RPMI8226 (cell line): ENCODE measurements around the gene VAV1.

Experiments used
- DNase-seq: peaks from one replicate; pipeline ENCODE4 v3.0.0-alpha.2; 2015

Gene VAV1

DNA sequence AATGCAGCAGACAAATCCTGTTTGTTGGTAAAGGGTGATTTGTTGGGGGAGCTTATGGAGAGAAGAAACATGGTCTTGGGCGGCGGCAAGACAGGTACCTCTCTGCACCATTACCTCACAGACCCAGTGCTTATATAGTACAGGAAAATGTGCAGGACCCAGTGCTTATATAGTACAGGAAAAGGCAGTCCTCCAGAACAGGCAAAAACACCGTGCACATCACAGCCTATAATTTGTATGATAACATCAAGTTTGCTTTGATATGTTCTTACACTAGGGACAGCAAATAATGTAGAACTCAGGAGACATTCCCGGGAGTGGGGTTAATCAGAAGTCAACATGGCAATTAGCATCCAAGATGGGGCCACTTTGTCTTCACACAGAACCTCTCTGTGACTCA, 20.9 kb downstream of the VAV1 start:
- no peak for DNase-seq

DNA sequence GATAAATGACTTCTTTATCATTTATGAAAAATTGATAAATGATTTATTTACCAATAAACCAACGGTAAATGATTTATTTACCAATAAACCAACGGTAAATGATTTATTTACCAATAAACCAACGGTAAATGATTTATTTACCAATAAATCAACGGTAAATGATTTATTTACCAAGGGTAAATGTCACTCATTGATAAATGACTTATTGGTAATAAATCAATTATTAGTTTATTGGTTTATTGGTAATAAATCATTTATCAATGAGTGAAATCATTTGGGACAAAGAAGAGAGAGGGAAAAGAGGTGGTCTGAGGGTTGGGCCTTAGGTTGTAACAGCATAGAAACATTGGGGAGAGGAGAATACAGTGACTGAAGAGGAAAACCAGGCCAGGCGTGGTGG, 21.5 kb downstream of the VAV1 start:
- no peak for DNase-seq

DNA sequence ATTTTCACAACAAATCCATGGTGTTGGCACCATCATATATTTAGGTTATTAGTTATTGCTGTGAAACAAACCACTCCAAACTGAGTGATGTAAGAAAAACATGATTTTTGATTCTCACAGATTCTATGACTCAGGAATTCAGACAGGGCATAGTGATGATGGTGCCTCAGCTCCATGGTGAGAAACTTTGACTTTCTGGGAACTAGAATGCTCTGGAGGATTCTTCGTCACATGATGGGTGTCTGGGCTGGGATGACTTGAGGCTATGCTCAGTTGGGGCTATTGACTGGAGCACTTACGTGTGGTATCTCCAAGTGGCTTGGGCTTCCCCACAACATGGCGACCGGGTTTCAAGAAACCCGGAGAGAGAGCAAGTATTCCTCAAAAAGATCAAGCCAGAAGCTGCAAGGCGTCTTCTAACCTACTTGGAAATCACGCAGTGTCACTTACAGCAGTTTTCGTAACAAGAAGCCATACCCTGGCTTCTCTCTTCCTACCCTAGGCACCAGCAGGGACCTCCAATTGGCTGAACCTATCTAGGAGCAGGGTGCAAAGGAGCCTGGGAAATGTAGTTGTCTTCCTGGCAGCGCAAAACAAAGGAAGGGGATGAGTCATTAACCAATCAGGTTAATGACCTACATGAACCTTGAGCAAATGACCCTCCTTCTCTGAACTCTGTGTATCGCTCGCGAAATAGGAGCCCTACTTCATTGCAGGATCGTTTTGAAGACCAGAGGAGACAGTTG, 22.4 kb downstream of the VAV1 start:
- no peak for DNase-seq

DNA sequence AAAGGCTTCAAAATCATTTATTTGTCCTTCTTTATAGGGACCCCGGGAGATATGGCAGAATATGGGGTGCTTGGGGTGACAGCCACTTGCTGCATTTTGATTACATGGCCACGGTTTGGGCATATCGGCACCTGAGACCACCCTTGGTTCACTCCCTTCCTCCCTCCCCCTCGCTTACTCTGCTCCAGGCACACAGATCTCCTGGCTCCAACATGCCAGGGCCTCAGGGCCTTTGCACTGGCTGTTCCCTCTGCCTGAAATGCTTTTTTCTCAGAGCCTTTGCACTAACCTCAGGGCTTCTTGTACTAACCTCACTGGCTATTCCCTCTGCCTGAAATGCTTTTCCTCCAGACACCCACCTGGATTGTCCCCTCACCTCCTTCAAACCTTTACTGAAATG, 23.8 kb downstream of the VAV1 start:
- DNase-seq = no peak

DNA sequence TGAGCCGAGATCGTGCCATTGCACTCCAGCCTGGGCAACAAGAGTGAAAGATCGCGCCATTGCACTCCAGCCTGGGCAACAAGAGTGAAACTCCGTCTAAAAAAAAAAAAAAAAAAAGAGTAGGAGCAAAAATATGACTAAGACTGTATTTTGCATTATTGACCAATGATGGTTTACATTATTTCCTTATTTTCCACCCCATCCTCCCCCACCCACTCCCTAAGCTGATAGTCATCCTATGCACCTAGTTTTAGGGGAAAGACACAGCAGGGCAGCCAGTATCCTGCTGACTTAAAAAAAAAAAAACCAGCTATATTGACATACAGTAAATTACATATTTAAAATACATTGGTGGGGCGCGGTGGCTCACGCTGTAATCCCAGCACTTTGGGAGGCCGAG, 25.1 kb downstream of the VAV1 start:
- DNase-seq = no peak

DNA sequence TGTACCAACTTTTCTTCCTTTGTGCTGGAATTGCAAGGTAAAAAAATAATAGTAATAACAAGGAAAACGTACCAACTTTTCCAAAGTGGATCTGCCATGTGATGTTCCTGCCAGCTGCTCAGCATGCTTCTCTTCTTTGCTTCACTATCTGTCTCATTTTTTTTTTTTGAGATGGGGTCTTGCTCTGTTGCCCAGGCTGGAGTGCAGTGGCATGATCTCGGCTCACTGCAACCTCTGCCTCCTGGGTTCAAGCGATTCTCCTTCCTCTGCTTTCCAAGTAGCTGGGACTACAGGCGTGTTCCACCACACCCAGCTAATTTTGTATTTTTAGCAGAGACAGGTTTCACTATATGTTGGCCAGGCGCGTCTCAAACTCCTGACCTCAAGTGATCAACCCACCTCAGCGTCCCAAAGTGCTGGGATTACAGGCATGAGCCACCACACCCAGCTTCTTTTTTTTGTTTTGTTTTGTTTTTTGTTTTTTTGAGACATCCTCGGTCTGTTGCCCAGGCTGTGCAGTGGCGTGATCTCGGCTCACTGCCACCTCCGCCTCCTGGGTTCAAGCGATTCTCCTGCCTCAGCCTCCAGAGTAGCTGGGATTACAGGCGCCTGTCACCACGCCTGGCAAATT, 27.8 kb downstream of the VAV1 start:
- peak; percentile 12 for DNase-seq

DNA sequence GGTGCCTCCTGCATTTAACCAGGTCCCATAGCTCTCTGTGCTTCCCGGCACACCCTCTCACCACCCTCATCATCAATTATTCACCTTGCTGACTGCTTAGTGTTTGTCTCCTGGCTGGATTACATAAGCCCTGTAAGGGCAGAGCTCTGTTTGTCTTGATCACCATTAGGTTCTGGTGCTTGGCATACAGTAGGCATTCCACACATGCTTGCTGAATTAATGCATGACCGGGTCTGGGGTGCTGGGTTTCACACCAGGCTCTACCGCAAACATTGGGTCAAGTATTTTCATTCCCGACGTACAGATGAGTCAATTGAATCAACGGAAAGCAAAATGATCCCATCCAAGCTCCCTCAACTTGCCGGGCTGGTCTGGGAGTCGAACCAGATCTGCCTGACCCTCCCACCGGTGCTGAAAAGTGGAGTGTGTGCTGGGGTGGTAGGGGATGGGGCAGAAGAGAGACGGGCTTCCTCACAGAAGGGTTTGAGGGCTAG, 28.5 kb downstream of the VAV1 start:
- peak; percentile 6 for DNase-seq

DNA sequence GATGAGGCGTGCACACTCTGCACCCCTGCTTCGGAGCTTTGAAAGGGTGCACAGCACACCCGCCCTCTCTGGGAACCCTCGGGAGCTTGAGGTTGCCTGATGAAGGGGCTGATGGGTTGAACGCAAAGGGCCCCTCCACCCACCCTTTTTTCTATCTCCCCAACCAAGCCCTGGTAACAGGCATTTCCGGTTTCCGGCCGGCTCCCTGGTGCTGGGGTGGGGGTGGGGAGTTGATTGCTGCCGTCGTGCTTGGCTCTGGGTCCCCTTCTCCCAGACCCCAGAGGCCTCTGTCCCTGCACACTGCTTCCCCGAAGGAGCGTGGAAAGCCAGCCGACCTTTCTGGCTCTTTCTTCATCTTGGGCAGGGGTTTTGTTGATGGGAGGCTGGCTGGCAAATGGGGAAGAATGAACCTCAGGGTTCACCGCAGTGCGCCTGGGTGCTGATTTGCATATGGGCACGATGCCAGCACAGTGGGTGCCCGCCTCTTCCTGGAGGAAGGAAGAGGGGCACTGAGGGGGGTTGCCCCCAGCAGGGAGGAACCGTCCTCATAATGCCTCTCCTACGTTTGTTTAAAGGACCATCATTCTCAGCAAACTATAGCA, 29.1 kb downstream of the VAV1 start:
- peak; percentile 93 for DNase-seq

DNA sequence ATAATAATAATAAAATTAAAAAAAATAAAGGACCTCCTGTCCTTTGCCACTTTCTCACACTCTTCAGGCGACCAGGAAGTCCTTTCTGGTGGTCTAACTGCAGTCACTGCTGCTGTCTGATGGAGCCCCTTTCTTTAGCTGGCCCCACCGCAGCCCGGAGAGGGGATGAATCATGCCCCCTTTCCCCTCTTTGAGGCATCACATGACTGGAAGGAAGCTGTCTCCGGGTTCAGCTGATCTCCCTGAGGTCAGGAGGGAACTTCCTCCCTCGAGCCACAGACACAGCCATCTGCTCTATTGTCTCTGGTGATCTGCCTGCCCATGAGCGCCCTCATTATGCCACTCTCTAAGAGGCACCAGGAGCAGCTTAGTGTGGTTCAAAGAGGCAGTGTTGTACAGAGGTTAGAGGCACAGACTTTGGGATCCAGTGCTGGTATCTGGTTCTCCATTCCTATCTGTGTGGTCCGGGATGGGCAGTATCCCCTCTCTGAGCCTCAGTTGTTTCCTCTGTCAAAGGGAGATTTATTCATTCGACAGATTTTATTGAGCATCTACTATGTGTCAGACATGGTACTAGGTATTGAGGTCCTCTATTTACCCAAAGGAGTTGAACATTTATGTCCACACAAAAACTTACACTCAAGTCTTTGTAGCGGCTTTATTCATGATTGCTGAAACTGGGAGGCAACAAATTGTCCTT, 30.0 kb downstream of the VAV1 start:
- DNase-seq = peak; percentile 90

DNA sequence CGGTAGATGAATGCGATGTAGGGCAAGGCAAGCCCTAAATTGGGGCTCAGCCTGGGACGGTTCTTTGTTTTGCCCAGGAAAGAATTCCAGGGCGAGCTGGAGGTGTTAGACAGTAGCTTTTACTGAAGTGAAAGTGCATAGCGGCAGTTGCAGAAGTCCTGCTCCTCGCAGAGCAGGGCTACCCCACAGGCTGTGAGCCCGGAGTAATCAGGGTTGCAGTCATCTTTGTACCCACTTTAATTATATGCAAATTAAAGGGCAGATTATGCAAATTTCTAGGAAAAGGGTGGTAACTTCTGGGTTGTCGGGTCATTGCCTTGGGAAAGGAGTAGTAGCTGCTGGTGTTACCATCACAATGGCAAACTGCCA, 30.5 kb downstream of the VAV1 start:
- DNase-seq = peak; percentile 62

DNA sequence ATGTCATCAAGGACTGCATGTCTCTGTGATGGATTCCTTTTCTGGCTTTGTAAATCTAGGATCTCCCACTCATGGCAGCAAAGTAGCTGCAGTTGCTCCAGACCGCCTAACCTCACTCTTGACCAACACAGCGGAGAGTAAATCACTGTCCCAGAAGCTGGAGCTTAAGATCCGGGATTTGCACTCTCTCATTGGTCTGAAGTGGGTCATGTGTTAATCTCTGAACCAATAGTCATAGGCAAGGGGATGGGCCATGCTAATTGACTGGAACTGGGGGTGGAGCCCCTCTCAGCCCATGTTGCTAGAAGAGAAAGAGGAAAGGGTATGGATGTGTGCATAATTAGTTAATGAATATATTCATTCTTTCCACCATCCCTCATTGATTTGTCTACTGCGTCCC, 34.0 kb downstream of the VAV1 start:
- no peak for DNase-seq

DNA sequence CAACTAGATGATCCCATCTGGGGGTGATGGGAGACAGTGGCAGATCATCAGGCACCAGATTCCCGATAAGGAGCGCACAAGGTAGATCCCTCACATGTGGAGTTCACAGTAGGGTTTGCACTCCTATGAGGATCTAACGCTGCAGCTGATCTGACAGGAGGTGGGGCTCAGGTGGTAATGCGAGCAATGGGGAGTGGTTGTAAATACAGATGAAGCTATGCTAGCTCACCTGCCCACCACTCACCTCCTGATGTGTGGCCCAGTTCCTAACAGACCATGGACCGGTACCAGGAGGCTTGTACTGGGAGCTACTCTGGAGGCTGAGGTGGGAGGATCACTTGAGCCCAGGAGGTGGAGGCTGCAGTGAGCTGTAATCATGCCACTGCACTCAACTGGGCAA, 34.8 kb downstream of the VAV1 start:
- DNase-seq = no peak

DNA sequence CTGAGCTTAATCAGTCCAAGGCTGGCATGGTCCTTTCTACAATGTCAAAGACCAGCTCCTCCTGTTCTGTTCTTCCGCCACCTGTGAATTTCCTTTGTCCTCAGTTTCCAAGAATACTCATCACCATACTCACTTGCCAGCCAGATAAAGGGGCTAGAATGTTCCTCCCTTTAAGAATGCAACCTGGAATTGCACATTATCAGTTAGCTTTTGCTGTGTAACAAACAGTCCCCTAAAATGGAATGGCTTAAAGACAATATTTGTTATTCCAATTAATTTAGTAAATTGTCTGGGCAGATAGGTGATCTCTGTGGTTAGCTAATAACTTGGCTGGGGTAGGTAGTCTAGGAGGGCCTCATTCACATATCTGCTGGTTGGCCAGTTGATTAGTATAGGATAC, 36.0 kb downstream of the VAV1 start:
- DNase-seq = no peak

DNA sequence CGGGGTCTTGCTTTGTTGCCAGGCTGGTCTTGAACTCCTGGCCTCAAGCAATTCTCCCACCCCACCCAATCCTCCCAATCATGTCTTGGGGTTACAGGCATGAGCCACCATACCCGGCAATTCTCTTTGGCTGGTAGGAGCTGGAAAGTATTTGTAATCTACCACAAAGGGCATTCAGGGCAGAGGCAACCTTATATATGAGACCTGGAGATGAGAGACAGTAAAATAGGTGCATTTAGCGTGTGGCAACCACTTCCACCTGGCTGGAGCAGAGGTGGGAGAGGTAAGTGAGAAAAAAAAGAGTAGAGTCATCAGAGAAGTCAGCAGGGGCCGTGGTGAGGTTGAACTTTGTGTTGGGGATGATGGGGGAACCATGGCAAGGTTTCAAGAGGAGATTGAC, 36.8 kb downstream of the VAV1 start:
- DNase-seq = no peak

DNA sequence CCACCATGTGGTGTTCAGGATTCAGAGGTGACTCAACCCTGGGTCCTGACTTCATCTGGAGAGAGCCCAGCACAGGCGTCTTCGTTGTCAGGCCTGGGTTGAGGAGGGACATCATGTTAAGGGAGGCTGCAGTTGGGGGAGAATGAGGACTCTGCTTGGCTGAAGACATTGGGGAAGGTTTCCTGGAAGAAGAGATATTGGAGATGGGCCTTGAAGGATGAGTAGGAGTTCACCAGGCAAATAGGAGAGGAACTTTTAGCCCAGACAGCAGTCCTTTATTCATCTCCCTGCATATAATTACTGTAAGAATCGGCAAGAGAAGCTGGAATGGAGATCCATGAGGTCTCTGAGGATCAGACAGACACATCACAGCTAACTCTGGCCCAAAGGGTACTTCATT, 38.9 kb downstream of the VAV1 start:
- no peak for DNase-seq

DNA sequence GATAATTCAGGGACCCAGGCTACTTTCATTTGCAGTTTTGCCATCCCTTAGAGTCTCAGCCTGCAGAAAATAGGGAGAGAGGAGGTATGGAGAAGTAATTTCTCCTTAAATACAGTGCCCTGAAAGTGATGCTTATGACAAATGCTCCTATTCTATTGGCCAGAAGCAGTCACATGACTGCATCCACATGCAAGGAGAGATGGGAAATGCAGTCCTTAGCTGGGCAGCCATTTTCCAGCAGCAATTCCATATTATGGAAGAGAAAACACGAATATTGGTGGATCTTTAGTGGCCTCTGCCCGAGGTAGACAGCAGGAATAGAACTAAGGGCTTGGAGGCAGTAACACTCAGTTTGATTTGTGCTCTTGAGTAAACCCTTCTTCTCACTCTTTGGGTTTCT, 39.4 kb downstream of the VAV1 start:
- DNase-seq = peak; percentile 17

DNA sequence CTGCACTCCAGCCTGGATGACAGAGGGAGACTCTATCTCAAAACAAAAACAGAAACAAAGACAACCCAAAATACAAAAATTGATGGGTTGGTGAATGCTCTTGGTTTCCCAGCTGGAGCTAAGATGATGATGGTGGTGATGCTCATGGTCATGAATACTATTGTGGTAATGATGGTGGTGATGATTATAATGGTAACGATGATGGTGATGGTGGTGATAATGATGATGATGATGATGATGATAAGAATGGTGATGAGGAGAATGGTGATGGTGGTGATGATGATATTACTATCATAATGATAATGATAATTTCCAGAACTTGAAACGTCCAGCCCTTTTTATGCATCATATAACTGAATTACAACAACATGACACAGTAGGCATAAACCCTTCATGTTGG, 40.1 kb downstream of the VAV1 start:
- no peak for DNase-seq

DNA sequence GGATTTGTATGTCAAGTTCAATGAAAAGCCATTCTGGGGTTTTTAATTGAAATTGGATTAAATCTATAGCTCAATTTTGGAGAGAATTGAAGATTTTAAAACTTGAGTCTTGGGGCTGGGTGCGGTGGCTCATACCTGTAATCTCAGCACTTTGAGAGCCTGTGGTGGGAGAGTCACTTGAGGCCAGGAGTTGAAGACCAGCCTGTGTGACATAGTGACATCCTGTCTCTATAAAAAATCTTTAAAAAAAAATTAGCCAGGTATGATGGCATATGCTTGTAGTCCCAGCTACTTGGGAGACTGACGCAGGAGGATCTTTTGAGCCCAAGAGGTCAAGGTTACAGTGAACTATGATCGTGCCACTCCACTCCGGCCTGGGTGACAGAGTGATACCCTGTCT, 41.2 kb downstream of the VAV1 start:
- DNase-seq = no peak

DNA sequence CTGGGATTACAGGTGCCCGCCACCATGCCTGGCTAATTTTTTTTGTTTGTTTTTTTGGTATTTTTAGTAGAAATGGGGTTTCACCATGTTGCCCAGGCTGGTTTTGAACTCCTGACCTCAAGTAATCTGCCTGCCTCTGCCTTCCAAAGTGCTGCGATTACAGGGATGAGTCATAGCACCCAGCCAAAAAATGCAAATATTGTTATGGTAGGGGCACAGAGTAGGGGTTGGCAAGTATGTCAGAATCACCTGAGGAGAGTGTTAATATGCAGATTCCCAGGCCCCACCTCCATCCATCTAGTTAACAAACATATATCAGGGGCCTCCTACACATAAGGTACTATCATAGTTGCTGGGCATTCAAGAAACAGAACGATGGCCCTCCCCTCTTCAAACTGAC, 44.7 kb downstream of the VAV1 start:
- DNase-seq = no peak

DNA sequence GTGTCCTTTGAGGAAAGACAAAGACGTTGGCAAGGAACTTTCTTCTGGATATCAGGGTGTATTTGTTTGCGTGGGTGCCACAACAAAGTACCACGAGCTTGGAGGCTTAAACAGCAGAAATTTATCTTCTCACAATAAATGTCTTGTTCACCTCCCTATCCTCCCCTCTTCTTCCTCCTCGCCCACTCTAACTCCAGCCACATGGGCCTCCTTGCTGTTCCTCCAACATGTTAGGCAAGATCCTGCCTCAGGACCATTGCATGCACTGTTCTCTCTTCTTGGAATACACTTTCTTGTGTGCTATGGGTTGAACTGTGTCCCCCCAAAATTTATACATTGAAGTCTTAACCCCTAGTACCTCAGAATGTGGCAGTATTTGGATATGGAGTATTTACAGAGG, 45.7 kb downstream of the VAV1 start:
- no peak for DNase-seq

DNA sequence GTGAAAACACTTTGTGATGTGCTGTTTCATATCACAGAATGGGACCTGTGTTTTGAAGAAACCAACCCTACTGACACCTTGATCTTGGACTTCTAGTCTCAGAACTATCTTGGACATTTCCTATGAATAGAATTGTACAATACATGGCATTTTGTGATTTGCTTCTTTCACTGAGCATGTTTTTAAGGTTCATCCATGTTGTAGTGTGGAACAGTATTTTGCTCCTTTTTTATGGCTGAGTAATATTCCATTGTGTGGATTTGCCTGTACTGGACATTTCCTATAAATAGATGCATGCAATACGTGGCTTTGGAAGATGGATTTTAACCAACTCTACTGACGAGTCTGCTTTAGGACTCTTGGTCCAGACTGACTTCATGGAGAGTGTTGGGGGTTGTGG, 46.8 kb downstream of the VAV1 start:
- no peak for DNase-seq

DNA sequence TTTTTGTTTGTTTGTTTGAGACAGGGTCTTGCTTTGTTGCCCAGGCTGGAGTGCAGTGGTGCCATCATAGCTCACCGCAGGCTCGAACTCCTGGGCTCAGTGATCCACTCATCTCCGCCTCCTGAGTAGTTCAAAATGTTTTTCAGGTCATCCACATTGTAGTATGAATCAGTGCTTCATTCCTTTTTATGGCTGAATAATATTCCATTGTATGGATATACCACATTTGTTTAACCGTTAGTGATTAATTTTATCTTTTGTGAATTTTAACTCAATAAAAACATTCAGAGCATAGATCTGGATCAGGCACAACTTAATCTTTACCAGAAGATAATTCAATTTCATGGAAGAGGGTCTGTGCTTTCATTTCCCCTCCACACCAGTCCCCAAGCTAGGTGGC, 47.7 kb downstream of the VAV1 start:
- no peak for DNase-seq

DNA sequence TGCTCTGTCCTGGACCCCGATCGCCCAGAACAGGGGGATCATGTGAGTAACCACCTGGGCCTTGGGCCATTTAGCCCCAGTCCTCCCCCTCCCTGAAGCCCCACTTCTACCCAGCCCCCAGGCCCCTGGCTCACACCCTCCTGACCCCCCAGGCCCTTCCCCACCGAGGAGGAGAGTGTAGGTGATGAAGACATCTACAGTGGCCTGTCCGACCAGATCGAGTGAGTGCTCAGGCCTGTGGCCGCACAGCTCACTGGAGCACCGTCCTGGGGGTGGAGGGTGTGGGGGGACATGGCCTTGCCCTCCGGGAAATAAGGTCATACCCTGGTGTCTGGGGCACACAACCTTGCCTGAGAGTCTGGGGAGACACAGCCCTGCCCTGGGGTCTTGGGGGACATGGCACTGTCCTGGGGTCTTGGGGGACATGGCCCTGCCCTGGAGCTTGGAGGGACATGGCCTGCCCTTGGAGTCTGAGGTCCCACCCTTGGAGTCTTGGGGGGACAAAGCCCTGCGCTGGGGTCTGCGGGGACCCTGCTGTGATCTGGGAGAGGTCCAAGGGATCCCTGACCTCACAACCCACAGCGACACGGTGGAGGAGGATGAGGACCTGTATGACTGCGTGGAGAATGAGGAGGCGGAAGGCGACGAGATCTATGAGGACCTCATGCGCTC, 49.3 kb downstream of the VAV1 start:
- no peak for DNase-seq
